Midbrain (tissue), 1 donor: Measurements from ENCODE around the gene RTEL1.
"Not testable (repeated sequence)": the region's sequence is repeated elsewhere in the genome, so short reads cannot be mapped to it uniquely, and the experiment has no call there.

ENCODE experiments used
- DNase-seq: peaks from one replicate; lab custom pipeline; 2025; lab: John Stamatoyannopoulos, UW

RTEL1 gene

DNA sequence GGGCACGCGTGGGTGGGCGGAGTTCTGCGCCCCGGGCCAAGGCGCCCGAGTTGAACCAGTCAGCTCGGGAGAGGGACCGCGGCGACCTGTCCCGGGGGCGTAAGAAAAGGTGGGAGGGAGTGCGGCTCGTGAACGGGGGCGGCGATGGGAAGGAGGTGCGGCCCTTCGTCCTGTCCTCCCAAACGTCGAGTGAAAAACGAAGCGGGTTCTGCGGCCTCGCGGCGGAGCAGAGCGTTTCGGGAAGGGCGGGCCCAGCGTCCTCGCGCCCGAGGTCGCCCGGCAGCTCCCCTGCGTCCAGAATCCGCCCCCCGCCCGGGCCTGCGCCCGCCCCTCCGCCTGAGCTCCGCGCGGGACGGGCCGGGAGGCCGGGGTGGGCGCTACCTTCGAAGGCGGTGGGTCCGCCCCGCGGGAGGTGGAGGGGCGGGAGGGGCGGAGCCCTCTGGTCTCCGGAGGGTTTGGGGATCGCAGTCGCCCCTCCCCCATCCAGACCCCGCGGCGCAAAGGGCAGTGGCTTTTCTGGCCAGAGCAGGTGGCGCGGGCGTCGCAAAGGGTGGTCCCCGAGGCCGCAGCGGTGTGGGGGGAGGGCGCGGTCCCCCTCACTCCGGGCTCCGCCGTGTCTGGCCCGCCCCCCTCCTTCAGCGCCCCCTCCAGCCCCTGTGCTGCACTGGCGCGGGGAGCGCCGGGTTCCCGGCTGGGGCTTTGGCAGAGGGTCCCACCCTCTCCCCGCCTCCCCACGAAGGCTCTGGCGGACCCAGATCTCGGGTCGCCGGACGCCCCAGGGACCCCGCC, 5.7 kb upstream of the RTEL1 start:
- DNase-seq: no peak

DNA sequence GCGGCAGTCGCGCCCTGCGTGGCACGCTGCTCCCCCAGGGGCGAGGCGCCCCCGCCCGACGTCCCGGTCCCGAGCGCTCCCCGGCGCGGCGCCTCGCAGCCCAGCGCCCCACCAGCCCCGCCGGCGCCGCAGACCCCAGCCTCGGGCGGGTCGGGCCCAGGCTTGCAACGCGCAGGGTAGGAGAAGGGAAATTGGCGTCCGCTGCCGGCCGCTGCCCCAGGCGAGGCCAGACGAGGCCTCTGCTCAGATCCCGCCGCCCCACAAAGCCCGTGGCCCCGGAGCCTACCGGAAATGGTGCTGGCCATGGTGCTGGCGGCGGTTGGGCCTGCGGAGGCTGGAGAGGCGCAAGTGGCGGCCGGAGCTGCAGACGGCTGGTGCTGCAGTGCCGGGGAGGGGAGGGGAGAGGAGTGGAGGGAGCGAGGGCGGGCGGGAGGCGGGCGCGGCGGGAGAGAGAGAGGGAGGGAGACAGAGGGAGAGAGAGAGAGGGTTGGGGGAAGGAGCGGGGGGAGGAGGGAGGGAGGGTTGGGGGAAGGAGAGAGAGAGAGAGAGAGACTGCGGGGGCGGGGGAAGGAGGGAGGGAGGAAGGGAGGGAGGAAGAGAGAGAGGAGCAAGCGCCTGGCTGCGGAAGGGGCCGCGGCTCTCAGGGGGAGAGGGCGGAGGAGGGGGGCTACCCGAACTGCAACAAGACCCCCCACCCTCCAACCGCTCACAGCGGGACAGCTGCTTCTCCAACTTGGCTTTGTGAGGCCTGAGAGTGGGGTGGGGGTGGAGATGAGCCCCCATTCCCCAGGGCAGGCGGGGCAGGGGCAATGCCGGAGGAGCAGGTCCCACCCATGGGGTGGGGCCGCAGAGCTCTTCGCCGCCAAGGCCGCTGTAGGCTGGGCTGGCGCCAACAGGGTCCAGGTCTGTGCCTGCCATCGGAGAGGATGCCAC, 4.8 kb upstream of the RTEL1 start, which contains the start of gene STMN3:
Gene STMN3 (minus strand): TSS at position 384 of the 933 bp plus-strand sequence. CDS start 79 bp downstream, at position 305.
- DNase-seq: peak; percentile 85

DNA sequence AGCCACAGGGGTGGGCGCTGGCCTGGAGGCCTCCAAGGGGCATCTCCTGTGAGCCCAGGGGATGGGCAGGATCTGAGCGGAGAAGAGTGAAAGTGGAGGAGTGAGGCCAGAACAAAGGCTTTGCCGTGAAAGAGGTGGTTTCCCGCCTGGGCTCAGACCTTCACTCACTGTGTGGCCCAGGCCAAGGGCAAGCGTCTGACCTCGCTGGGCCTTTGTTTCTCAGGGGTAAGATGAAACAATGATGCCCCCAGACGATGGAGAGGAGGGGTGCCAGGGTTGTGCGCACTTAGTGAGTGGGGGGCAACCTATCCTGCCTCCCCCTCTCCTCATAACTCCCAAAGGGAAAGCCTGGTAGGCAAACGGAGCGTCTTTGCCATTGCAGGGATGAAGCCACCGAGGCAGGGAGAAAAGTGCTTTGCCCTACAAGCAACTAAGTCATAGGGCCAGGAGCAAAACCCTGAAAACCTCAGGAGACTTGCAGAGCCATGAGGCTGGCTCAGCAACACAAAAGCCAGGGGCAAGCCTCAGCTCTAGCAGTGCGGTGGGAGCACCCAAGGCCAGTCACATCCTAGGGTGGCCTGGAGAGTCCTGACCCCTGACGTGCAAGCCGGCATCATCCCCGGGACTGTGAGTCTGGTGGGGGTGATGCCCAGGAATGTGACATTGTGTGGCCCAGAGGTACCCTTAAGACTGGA, 4.0 kb upstream of the RTEL1 start:
- DNase-seq: no peak

DNA sequence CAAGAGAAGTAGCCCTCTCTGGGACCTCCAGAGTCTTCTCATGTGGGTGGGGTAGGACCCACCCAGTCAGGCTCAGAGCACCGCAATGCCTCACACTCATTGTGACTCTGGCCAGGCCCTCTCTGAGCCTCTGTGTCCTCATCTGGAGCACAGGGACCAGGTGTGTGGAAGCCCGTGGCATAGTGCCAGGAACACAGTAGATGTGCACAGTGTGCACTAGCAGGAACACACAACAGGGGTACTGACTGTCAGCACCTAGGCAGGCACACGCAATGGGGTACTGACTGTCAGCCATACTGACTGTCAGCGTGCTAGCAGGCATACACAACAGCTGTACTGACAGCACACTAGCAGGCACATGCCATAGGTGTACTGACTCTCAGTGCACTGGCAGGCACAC, 2.9 kb upstream of the RTEL1 start:
- no peak for DNase-seq

DNA sequence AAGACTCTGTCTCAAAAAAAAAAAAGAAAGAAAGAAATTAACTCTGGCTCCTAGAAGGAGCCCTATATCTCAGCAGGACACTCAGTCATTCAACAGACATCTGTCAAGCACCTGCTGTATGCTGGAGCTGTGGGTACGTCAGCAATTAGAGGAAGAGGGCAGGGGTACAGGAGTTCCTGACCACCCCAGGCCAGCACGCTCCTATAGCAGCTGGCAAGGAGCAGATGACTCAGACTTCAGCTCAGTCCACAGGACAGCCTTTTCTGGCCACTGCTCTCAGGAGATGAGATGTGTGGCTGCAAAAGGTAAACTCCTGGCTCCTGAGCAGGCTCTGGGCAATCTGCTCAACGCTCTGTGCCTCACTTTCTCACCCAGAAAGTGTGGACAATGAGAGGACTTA, 1.7 kb upstream of the RTEL1 start:
- no peak for DNase-seq

DNA sequence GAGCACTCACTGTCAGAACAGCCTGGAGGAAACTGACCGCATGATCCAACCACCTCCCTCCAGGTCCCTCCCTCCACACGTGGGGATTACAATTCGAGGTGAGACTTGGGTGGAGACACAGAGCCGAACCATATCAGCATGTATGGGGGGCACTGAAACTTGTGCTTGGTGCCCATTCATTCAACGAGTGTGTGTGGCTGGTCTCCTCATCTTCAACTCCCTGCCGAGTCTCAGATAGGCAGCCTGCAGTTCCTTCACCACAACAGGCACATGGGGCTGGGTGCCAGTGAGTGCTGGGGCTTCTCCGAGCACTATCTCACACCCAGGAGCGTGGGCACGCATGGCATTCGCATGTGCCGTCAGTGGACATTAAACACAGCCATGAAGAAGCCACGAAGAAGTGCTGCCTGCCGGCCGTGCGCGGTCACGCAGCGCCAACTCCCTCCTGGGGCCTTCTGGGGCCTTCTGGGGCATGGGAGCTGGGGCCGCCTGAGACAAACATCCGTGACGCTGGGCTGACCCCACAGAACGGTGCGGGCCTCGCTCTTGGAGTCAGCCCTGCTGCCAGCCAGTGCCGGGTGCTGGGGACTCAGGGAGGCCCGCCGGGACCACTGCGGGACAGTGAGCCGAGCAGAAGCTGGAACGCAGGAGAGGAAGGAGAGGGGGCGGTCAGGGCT, 714 bp upstream of the RTEL1 start:
- DNase-seq: no peak

DNA sequence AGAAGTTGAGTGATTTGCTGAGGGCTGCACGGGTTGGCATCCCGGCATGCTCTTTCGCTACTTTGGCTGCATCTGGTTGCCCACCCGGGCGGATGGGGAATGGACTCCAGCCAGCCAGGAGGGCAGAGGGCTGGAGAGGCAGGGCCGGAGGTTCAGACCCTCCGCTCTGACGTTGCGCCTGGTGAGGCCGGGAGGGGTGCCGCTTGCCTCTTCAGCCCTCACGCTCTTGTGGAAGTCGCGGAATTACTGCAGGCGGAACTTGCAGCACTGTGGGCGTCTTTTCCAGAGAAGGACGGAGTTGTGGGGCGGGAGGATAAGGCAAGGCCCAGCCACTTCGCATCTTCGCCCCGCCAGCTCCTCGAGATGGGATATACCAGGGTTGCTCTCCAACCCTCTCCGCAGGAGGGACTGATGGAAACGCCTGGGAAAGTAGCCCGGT, 656 bp downstream of the RTEL1 start:
- DNase-seq: no peak

DNA sequence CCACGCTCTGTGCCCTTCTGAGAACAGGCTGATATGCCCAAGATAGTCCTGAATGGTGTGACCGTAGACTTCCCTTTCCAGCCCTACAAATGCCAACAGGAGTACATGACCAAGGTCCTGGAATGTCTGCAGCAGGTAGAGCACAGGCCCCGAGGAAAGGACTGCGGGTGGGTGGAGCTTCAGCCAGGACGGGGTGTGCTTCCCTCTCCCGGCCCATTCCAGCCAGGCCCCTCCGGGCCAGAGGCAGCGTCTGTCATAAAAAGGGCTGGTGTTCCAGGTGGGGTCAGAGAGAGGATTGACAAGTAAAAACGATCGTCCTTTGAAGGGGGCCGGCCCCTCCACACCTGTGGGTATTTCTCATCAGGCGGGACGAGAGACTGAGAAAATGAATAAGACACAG, 1.3 kb downstream of the RTEL1 start:
- no peak for DNase-seq

DNA sequence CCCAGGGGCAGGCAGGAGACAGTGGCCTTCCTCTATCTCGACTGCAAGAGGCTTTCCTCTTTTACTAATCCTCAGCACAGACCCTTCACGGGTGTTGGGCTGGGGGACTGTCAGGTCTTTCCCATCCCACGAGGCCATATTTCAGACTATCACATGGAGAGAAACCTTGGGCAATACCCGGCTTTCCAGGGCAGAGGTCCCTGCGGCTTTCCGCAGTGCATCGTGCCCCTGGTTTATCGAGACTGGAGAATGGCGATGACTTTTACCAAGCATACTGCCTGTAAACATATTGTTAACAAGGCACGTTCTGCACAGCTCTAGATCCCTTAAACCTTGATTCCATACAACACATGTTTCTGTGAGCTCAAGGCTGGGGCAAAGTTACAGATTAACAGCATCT, 2.1 kb downstream of the RTEL1 start:
- not testable (repeated sequence) for DNase-seq

DNA sequence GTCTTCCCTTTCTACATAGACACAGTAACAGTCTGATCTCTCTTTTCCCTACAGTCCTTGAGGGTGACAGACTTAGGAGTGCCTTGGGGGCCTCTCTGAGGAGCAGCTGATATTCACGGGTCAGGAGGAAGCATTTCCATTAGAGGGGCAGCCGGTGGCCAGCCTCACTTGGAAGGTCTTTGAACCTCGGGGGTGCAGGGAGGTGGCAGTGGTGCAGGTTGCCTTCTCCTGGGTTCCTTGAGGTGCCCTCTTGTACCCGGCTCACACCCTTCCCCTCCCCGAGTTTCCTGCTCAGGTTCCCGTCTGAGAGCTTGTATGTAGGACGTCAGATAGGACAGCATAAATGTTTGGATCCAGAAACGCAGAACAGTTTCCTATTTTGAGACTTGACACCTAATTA, 2.5 kb downstream of the RTEL1 start:
- no peak for DNase-seq

DNA sequence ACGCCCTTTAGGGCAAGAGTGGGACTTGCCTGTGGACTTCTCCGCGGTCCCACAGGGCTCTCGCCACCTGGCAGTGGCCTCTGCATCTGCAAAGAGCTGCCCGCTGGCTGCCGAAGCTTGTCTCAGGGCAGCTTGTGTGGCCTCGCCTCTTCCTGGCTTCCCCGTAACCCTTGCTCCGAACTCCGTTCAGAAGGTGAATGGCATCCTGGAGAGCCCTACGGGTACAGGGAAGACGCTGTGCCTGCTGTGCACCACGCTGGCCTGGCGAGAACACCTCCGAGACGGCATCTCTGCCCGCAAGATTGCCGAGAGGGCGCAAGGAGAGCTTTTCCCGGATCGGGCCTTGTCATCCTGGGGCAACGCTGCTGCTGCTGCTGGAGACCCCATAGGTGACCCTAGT, 3.0 kb downstream of the RTEL1 start:
- no peak for DNase-seq

DNA sequence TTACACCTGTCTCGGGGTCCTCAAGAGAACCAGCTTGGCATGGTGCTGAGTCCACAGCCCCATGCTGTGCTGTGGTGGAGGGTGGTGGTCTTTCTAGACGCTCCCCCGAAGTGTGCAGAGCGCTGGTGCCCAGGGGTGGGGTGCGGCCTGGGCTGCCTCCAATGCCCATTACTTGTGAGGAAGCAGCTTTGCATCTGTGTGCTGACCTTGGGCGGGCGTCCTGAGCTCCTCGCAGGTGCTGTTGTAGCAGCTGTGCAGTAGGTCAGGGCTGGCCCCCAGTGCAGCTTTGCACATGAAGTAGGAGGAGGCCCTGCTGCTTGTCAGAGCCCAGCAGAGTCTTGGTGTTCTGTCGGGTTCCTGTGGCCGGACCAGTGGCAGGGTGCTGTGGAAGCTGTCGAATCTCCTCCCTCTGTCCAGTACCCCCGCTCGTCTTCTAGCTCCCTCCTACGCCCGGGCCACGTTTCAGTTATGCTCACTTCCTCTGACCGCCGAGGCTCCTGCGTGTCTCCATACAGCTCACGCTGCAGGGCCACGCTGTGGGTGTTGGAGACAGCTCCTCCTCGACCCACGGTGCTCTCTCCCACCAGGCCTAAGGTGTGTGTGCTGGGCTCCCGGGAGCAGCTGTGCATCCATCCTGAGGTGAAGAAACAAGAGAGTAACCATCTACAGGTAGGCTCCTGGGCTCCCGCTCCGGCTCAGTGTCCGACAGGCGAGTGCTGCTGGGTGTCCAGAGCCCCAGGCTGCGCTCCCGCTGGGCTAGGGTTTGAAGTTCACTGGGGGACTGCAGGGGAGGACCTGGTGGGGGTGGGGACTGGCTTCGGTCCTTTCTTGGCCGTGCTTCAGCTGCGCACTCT, 4.1 kb downstream of the RTEL1 start:
- DNase-seq: no peak

DNA sequence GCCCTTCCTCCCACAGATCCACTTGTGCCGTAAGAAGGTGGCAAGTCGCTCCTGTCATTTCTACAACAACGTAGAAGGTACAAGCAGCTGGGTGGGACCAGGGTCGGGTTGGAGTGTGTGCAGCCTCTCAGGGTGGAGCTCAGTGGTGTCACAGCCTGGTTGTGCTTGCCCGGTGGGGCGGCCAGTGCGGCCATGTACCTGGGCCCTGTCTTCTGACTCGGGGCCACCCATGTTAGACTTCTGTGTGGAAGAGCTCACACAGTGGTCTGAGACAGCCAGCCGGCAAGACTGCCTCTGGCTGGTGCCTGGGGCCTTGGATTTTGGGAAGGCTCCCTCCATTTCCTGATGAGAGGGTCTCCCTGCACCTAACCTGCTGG, 4.7 kb downstream of the RTEL1 start:
- no peak for DNase-seq

DNA sequence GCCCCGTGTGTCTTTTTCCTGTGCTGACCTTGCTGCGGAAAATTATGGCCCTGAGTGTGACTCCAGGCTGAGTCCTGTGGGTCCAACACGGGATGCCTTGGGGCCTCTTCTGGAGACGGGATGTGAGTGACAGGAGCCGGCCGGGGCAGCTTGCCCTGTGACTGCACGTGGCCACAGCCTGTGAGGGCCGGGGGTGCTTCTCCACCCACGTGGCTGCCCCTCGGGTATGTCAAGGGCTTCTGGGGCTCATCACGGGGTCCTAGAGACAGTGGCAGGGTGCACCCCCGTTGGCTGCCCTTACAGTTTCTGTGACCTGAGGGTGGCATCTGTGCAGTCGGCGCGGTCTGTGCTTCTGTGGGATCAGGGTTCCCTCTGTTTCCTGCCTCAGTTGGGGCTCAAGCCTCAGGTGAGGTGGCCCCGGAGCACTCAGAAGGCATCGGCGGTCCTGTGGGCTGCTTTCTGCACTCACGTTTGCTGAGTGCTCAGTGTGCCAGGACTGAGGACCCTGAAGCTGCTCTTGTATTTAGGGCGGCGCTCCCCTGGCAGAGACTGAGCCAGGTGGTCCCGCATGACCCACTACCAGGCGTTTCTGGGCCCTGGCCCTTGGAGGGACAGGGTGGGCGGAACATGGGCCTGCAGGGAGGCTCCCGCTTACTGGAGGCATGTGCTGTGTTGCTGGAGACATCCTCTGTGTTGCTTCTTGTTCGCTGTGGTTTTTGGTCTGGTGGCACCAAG, 5.4 kb downstream of the RTEL1 start:
- no peak for DNase-seq

DNA sequence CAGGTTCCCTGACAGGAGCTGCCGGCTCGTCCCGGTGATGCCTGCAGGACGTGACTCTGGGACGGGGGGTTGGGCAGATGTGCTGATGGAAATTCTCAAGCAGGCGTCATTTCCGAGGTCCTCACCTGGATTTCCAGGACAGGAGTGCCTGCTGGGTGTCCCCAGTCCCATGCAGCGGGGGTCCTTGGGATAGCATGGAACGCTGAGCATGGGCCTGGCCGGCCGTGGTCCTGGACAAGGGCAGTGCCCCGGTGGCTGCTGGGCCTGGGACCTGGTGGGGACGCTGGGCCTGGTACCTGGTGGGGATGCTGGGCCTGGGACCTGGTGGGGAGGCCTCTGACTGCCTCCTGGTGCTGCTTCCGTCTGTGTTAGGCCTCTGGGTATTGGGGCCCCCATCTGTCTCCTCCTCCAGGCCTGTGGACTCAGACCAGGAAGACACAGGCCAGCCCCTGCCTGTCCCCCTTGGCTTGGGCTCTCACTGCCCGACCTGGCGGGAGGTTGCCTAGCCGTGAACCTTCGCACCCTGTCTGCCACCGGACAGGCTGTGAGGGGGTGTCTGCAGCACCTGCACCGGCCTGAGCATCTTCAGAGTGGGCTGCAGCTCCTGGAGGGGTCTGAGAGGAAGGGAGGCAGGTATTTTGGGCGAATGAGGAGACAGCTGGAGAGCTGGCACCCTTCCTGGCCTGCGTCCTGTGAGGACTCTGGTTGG, 6.2 kb downstream of the RTEL1 start:
- DNase-seq: no peak

DNA sequence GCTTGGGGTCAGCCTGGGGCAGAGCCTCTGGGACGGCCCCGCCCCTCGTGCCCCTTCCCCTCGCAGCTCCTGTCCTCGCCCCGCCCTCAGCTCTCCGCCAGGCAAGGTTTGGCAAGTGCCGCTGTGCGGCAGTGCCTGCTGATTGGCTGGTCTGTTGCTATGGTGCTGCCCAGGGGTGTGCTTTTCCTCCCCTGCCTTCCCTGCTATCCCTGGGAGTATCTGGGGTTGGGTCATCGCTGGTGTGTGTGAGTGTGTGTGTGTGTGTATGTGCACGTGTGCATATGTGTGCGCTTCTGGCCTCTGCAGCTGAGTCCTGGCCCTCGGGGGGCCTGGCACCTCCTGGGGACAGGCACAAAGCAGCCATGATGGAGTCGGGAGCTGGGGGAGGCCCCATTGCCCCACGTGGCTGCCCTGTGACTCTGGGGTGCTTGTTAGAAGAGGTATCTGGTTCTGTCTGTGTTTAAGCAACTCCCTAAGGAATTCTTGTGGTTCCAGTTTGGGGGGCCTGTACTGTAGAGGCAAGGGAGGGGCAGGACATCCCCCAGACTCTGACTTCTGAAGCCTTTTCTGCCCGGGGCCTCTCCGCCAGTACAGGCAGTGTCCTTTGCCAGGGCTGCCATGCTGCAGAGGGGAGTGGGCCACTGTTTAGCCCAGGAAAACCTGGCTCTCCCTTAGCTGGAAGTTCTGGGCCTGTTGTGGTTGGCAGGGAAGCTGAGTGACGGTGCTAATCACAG, 6.9 kb downstream of the RTEL1 start:
- no peak for DNase-seq

DNA sequence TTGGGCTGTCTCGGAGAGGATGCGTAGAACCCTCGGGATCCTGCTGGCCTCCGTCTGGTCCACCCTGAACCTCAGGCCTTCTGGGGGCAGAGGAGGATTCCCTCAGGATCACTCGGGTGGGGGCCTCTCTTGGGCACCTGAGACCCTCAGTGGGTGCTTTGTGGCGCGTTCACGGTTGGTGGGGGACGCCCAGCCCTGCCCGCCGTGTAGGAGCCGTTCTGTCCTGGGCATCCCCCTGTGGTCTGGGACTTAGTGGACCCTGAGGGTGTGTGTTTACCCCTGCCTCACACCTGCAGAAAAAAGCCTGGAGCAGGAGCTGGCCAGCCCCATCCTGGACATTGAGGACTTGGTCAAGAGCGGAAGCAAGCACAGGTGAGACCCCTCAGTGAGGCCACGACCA, 7.6 kb downstream of the RTEL1 start:
- no peak for DNase-seq

DNA sequence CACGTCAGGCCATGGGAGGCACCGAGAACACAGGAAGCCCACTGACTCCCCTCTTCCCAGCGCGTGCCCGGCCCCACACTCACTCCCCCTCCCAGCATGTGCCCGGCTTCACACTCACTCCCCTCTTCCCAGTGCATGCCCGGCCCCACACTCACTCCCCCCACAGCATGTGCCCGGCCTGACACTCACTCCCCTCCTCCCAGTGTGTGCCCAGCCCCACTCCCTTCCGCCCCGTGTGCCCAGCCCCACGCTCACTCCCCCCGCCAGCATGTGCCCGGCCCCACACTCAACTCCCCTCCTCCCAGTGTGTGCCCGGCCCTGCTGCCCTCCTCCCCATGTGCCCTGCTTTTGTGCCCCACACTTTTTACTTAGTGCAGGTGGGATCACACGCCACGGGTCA, 9.7 kb downstream of the RTEL1 start:
- DNase-seq: no peak

DNA sequence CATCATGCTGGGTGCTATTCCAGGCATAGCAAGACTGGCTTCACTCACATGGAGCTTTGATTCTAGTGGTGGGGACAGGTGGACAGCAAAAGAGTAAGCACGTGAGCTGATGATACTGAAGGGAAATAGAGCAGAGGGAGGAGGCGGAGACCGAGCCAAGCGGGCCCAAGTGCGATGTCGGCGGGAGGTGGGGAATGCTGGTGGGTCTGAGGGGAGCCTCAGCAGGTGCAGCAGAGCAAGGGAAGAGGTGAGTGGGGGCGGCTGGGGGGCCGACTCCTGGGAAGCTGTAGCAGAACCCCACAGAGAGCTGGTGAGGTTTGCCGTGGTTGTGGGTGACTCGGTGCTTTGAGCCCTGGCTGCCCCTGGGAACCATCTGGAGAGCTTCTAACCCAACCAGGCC, 10.2 kb downstream of the RTEL1 start:
- DNase-seq: no peak
